Measurements from ENCODE around the gene PAK2. TPM values are rescaled to one million over a fixed set of nuclear protein-coding genes. Genes with fewer than 3 reads are reported as not detected.

Gene PAK2
- total RNA-seq (10 to 100 TPM; 44.3 to 79.4 (median 58.3) TPM), polyA plus RNA-seq (10 to 100 TPM; 17.3 to 36.2 (median 29.3) TPM)
- long read RNA-seq, donor 1, full-length matches to known transcripts, result 25 of 34 reads
- long read RNA-seq, donor 1, partial matches to known transcripts, result 4 of 34 reads
- long read RNA-seq, donor 1, other reads (novel, unspliced or antisense), result 5 of 34 reads
- long read RNA-seq, donor 2, full-length matches to known transcripts, result 54 of 91 reads
- long read RNA-seq, donor 2, partial matches to known transcripts, result 22 of 91 reads
- long read RNA-seq, donor 2, other reads (novel, unspliced or antisense), result 15 of 91 reads

DNA sequence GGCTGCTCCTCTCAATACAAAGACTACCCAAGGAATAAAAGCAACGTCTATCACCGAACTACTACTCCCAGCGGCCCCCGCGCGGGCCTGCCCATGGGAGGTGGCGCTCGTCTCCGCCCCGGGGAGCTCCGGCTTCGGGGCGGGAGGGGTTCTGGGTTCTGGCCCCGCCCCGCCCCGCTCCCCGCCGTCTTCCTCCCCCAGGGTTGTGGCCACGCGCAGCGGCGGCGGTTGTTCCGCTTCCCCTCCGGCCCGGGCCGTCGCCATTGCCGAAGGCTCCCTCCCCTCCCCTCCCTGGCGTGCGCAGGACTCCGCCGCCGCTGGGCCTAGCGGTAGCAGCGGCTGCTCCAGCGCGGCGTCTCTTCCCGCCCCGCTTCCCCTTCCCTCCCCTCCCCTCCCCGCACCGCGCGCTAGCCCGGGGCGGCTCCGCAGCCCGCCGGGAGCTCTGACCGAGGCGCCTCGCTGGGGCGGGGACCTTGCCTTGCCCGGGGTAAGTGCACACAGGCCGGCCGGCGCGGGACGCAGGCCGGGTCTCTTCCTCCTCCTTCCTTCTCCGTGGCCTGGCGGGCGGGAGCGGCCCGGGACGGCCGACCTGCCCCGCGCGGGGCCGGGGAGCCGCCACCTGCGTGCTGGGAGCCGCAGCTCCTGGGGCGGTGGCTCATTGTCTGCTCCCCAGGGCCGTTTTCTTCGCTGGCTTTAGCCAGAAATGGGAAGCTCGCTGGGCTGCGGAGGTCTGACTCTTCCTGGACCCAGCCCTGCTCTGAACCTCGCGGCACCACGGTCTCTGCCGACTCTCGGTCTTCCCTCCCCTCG lies at the start of gene PAK2:
Gene PAK2 (plus strand): TSS at position 187 of the 810 bp plus-strand sequence. CDS start 42,790 bp downstream, outside the sequence.
- peak within 1 kb of the TSS; percentile 91 for H3K27ac ChIP-seq
- peaks cover 0 to 1% of the 10 kb centered on the region in 2 donors for H3K36me3 ChIP-seq (ENCODE audit: insufficient read depth in 1 of 2, low read depth in 1 of 2)
- H3K9me3 ChIP-seq, result no peaks in the 10 kb centered on the region
- DNase-seq (peak; percentile 93 to 96), ATAC-seq (peak; percentile 95 to 97 (median 96))
- intact Hi-C loops (cut with DNase I), result loop anchor here (2.0 to 10.0 kb wide), 3 partner anchors 55 to 203 kb away; partner anchors contain the start of gene NCBP2 (in 1 of the 2)
- peak within 1 kb of the TSS; percentile 78 for H3K4me3 ChIP-seq
- TF ChIP-seq, protein P1, sequence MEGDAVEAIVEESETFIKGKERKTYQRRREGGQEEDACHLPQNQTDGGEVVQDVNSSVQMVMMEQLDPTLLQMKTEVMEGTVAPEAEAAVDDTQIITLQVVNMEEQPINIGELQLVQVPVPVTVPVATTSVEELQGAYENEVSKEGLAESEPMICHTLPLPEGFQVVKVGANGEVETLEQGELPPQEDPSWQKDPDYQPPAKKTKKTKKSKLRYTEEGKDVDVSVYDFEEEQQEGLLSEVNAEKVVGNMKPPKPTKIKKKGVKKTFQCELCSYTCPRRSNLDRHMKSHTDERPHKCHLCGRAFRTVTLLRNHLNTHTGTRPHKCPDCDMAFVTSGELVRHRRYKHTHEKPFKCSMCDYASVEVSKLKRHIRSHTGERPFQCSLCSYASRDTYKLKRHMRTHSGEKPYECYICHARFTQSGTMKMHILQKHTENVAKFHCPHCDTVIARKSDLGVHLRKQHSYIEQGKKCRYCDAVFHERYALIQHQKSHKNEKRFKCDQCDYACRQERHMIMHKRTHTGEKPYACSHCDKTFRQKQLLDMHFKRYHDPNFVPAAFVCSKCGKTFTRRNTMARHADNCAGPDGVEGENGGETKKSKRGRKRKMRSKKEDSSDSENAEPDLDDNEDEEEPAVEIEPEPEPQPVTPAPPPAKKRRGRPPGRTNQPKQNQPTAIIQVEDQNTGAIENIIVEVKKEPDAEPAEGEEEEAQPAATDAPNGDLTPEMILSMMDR (IDR thresholded peaks at IDR 0.05), result no peak
- WGBS, 3 donors, result 0 to 1% (median 1%) methylated on average over 32 to 84 of the region's 86 CpGs
- H3K4me1 ChIP-seq, result peaks cover 25% of the 10 kb centered on the region
- H3K27me3 ChIP-seq (ENCODE audit: insufficient read depth in 3 of 3, low read length in 2 of 3), result no peaks in the 10 kb centered on the region

DNA sequence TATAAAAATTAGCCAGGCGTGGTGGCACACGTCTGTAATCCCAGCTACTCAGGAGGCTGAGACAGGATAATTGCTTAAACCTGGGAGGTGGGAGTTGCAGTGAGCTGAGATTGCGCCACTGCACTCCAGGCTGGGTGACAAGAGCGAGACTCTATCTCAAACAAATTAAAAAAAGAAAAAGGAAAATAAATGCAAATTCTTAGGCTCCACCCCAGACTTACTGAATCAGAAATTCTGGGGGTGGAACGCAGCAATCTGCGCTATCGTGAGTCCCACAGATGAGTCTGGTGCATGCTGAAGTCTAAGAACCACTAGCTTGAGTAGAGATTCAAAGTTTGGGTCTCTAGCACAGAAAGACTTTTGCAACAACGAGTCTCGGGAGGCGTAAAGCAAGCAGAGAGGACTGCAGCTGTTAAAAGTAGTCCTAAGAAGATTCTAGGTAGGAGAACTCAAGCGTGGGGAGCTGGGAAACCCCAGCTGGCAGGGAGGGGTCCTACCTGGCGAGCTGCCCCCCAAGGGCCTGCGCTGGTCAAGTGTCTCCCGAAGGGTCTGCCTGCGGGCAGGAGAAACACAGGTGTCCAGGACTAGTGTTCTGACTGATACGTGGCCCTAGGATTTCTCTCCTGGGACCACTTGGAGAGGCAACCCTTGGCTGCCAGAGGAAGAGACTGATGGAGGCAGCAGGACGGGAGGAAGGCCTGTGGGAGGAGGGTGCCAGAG lies 49.6 kb upstream of the PAK2 start:
- no peaks in the 10 kb centered on the region for H3K9me3 ChIP-seq
- ATAC-seq, result no peak
- WGBS, 3 donors, result 83 to 88% (median 84%) methylated on average over 17 of the region's 17 CpGs
- TF ChIP-seq, protein P1 (IDR thresholded peaks at IDR 0.05), result no peak
- H3K4me3 ChIP-seq, result no peak overlapping the region
- DNase-seq, result no peak
- no peaks in the 10 kb centered on the region for H3K27me3 ChIP-seq (ENCODE audit: insufficient read depth in 3 of 3, low read length in 2 of 3)
- H3K27ac ChIP-seq, result no peak overlapping the region
- no peaks in the 10 kb centered on the region for H3K36me3 ChIP-seq (ENCODE audit: insufficient read depth in 1 of 2, low read depth in 1 of 2)
- peaks cover under 1% of the 10 kb centered on the region for H3K4me1 ChIP-seq
- intact Hi-C loops (cut with DNase I), result loop anchor here in 1 of 2 donors (5.0 kb wide), 1 partner anchor 83 kb away; no protein-coding TSS in a partner anchor

DNA sequence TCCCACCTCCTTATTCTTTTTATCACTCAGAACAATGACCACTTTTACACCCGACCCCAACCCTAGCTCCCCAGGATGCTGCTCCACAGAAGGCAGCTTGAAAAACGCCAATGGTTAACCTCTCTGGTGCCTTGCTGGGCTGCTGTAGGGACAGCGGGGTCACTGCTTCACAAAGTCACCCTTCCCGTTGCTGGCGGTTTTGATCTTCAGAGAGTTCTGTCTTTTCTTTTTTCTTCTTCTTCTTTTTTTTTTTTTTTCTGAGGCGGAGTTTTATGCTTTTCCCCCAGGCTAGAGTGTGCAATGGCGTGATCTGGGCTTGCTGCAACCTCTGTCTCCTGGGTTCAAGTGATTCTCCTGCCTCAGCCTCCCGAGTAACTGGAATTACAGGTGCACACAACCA lies 48.3 kb upstream of the PAK2 start:
- no peak for ATAC-seq

DNA sequence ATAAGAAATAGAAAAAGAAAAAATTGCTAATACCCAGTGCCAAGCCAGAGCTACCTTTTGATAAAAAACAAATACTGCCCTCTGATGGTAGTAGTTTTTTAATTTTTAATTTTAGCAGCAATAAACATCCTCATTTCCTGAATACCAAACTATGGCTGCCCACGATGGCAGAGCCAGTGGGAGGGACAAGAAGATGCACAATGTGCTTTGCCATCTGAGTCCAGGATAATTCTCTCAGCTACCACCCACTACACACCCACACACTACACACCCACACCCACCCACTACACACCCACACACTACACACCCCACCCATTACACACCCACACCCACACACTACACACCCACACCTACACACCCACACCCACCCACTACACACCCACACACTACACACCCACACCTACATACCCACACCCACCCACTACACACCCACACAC lies 45.4 kb upstream of the PAK2 start:
- Histone ChIP-seq H3K27me3 (ENCODE audit: insufficient read depth in 3 of 3, low read length in 2 of 3) (no peaks in the 10 kb centered on the region), H3K27ac (no peak overlapping the region), H3K4me3 (no peak overlapping the region), H3K9me3 (no peaks in the 10 kb centered on the region), H3K4me1 (no peaks in the 10 kb centered on the region), H3K36me3 (ENCODE audit: insufficient read depth in 1 of 2, low read depth in 1 of 2) (no peaks in the 10 kb centered on the region)
- TF ChIP-seq, protein P1 (IDR thresholded peaks at IDR 0.05), result no peak
- ATAC-seq, result no peak
- intact Hi-C loops (cut with DNase I), result no loop called here
- WGBS, 3 donors, result 0 to 14% (median 0%) methylated on average over 1 of the region's 1 CpG
- no peak for DNase-seq

More for the DNA sequence above, 48.3 kb upstream of the PAK2 start:
- no peaks in the 10 kb centered on the region for H3K4me1 ChIP-seq
- no peak overlapping the region for H3K4me3 ChIP-seq
- H3K9me3 ChIP-seq, result no peaks in the 10 kb centered on the region
- H3K36me3 ChIP-seq (ENCODE audit: insufficient read depth in 1 of 2, low read depth in 1 of 2), result no peaks in the 10 kb centered on the region
- H3K27me3 ChIP-seq (ENCODE audit: insufficient read depth in 3 of 3, low read length in 2 of 3), result no peaks in the 10 kb centered on the region
- TF ChIP-seq, protein P1 (IDR thresholded peaks at IDR 0.05), result no peak
- 70 to 78% (median 73%) methylated on average over 8 of the region's 8 CpGs for WGBS, 3 donors
- intact Hi-C loops (cut with DNase I), result no loop called here
- no peak overlapping the region for H3K27ac ChIP-seq
- DNase-seq, result no peak
